Neuron (in vitro differentiated cells): ENCODE data around the gene SAMHD1.
"Not testable (repeated sequence)": the region's sequence is repeated elsewhere in the genome, so short reads cannot be mapped to it uniquely, and the experiment has no call there.

Experiments
- H2AFZ ChIP-seq: one replicate; pipeline ENCODE4 v1.6.1; 2013; ENCODE audit warnings: low read depth, mild to moderate bottlenecking, inconsistent platforms, low read length, moderate library complexity
- H3K27me3 ChIP-seq: one replicate; pipeline ENCODE4 v1.6.1; 2013; ENCODE audit warnings: low read length; ENCODE audit not compliant: insufficient read depth
- H3K36me3 ChIP-seq: one replicate; pipeline ENCODE4 v1.6.1; 2013; ENCODE audit warnings: low read length; ENCODE audit not compliant: insufficient read depth
- H3K4me1 ChIP-seq: one replicate; pipeline ENCODE4 v1.6.1; 2013; ENCODE audit warnings: low read length; ENCODE audit not compliant: insufficient read depth
- H3K4me3 ChIP-seq: 2 replicates; pipeline ENCODE4 v1.5.1; 2013; ENCODE audit warnings: mild to moderate bottlenecking, low read length, moderate library complexity
- H3K9me3 ChIP-seq: one replicate; pipeline ENCODE4 v1.6.1; 2013; ENCODE audit warnings: low read length

Gene SAMHD1

DNA sequence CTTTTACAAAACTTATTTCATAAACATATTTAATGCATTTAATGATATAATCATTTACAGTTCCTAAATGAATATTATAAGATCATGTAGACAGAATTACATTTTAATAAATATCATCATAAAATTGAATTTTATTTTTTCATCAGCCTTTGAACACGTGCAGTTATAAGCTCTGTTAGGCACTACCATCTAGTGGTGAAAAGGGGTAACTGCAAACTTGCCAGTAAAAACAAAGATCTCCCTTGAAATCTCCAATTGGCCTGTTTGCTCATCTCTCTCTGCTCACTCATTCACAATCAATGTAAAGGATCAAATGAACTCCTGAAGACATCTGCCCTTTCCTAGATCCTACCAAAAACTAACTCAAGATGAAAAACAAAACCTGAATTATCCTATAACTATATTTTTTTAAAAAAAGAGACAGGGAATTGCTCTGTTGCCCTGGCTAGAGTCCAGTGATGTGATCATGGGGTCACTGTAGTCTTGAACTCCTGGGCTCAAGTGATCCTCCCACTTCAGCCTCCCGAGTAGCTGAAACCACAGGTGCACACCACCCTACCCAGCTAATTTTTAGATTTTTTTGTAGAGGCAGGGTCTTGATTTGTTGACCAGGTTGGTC is 31.7 kb downstream of the SAMHD1 start:
- Histone ChIP-seq H3K27me3 (no peaks in the 10 kb centered on the region), H3K4me3 (no peak overlapping the region), H3K36me3 (no peaks in the 10 kb centered on the region), H3K4me1 (no peaks in the 10 kb centered on the region), H2AFZ (no peak overlapping the region), H3K9me3 (no peaks in the 10 kb centered on the region)

DNA sequence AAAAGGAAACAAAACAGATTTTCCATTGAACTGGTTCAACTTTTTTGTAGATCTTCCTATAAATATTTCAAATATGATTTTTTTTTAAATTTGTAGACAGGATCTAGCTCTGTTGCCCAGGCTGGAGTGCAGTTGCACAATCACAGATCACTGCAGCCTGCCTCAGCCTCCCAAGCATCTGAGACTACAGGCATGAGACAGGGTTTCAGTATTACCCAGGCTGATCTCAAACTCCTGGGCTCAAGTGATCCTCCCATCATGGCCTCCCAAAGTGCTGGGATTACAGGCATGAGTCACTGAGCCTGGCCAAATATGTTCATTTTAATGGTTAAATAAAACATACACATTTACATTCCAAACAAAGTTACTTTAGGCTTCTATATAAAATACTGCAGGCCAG is 33.6 kb downstream of the SAMHD1 start:
- H3K4me1 ChIP-seq = no peaks in the 10 kb centered on the region
- H3K36me3 ChIP-seq = no peaks in the 10 kb centered on the region
- H3K4me3 ChIP-seq = no peak overlapping the region
- H2AFZ ChIP-seq = no peak overlapping the region
- no peaks in the 10 kb centered on the region for H3K27me3 ChIP-seq
- H3K9me3 ChIP-seq = no peaks in the 10 kb centered on the region

- H3K4me3 ChIP-seq = no peak overlapping the region
- H3K9me3 ChIP-seq = no peaks in the 10 kb centered on the region
- H3K36me3 ChIP-seq = no peaks in the 10 kb centered on the region
- H2AFZ ChIP-seq = no peak overlapping the region
- no peaks in the 10 kb centered on the region for H3K4me1 ChIP-seq
- H3K27me3 ChIP-seq = no peaks in the 10 kb centered on the region
Measured at GRCh38 chr20:36917240-36917639, 34.3 kb downstream of the SAMHD1 start.

GRCh38 chr20:36916199-36916598 is 35.3 kb downstream of the SAMHD1 start:
- Histone ChIP-seq H3K27me3 (no peaks in the 10 kb centered on the region), H3K4me3 (no peak overlapping the region), H3K36me3 (no peaks in the 10 kb centered on the region), H3K4me1 (no peaks in the 10 kb centered on the region), H3K9me3 (no peaks in the 10 kb centered on the region), H2AFZ (no peak overlapping the region)

DNA sequence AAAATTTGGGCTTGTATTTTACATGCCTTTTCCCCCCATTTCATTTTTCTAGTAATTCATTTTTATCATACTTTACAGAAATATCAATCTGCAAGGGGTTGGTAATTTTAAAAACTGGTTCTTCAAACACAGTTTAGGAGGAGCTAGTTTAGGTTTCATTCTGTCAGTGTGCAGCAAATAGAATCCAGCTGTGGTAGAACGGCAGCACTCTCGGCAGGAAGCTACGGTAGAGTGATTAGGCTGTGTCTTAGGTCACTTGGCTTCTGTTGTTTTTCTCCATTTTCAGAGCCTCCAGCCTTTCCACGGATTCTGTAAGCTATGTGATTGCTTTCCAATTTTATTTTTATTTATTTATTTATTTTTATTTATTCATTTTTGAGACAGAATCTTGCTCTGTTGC is 42.9 kb downstream of the SAMHD1 start:
- H3K4me1 ChIP-seq = no peaks in the 10 kb centered on the region
- H2AFZ ChIP-seq = no peak overlapping the region
- no peaks in the 10 kb centered on the region for H3K9me3 ChIP-seq
- no peaks in the 10 kb centered on the region for H3K27me3 ChIP-seq
- no peak overlapping the region for H3K4me3 ChIP-seq
- no peaks in the 10 kb centered on the region for H3K36me3 ChIP-seq

- not testable (repeated sequence) for H3K9me3 ChIP-seq, H3K27me3 ChIP-seq, H2AFZ ChIP-seq, H3K4me1 ChIP-seq, H3K36me3 ChIP-seq, H3K4me3 ChIP-seq
Measured at GRCh38 chr20:36906086-36906485, 45.4 kb downstream of the SAMHD1 start.

- not testable (repeated sequence) for H3K4me3 ChIP-seq, H3K27me3 ChIP-seq, H3K36me3 ChIP-seq, H3K9me3 ChIP-seq, H2AFZ ChIP-seq, H3K4me1 ChIP-seq
Measured at GRCh38 chr20:36905566-36905965, 45.9 kb downstream of the SAMHD1 start.

GRCh38 chr20:36904690-36905089 is 46.8 kb downstream of the SAMHD1 start:
- Histone ChIP-seq H3K9me3 (no peaks in the 10 kb centered on the region), H3K27me3 (no peaks in the 10 kb centered on the region), H2AFZ (no peak overlapping the region), H3K4me3 (no peak overlapping the region), H3K4me1 (no peaks in the 10 kb centered on the region), H3K36me3 (no peaks in the 10 kb centered on the region)

GRCh38 chr20:36895036-36895435 is 56.5 kb downstream of the SAMHD1 start:
- Histone ChIP-seq H3K9me3 (no peaks in the 10 kb centered on the region), H2AFZ (no peak overlapping the region), H3K4me1 (no peaks in the 10 kb centered on the region), H3K4me3 (no peak overlapping the region), H3K36me3 (no peaks in the 10 kb centered on the region), H3K27me3 (no peaks in the 10 kb centered on the region)

- Histone ChIP-seq H3K4me3 (no peak overlapping the region), H3K27me3 (no peaks in the 10 kb centered on the region), H2AFZ (no peak overlapping the region), H3K4me1 (no peaks in the 10 kb centered on the region), H3K36me3 (no peaks in the 10 kb centered on the region), H3K9me3 (no peaks in the 10 kb centered on the region)
Measured at GRCh38 chr20:36893801-36894200, 57.7 kb downstream of the SAMHD1 start.

DNA sequence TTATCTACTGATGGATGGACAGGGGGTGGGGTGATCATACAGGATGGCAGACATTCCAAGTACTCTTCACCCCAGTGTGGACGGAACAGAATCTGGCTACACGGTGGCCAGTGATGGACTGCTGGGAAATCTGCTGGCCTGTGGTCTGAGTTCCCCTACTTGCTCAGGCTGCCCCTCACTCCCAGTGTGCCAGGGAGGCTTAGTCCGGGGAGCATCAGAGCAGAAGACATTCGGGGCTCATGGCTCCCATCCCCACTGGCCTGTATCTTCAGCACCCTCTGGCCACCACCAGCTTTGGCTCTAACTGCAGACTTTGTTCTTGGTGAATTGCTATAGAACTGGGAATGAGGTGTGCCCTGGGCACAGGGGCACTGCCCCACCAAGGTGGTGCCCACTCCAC is 60.3 kb downstream of the SAMHD1 start:
- H3K27me3 ChIP-seq = no peaks in the 10 kb centered on the region
- no peaks in the 10 kb centered on the region for H3K36me3 ChIP-seq
- no peaks in the 10 kb centered on the region for H3K9me3 ChIP-seq
- no peak overlapping the region for H3K4me3 ChIP-seq
- no peak overlapping the region for H2AFZ ChIP-seq
- no peaks in the 10 kb centered on the region for H3K4me1 ChIP-seq

GRCh38 chr20:36890586-36890985 is 60.9 kb downstream of the SAMHD1 start:
- Histone ChIP-seq H3K36me3 (no peaks in the 10 kb centered on the region), H2AFZ (no peak overlapping the region), H3K4me3 (no peak overlapping the region), H3K4me1 (no peaks in the 10 kb centered on the region), H3K27me3 (no peaks in the 10 kb centered on the region), H3K9me3 (no peaks in the 10 kb centered on the region)

DNA sequence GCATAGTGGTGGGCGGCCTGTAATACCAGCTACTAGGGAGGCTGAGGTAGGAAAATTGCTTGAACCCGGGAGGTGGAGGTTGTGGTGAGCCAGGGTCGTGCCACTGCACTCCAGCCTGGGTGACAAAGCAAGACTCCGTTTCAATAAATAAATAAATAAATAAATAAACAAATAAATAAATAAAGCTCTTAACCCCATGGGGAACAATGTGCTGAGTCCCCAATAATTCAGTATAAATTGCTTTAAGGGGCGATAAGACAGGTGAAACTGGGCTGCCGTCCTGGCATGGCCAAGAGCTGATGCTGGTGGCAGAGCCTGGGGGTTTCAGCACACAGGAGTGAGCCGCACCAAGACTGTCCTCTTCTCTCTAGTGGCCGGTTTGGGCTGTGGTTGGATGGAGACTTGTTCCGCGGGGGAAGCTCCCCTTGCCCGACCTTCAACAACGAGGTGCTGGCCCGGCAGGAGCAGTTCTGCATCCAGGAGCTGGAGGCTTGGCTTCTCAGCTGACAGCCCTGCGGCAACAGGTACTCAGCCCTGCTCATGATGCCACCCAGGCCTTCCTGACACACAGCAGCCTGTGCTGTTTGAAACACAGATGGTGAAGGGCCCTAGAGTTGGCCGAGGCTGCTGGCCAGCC is 62.5 kb downstream of the SAMHD1 start:
- H3K27me3 ChIP-seq = no peaks in the 10 kb centered on the region
- H3K4me1 ChIP-seq = no peaks in the 10 kb centered on the region
- no peak overlapping the region for H2AFZ ChIP-seq
- no peaks in the 10 kb centered on the region for H3K36me3 ChIP-seq
- H3K9me3 ChIP-seq = no peaks in the 10 kb centered on the region
- no peak overlapping the region for H3K4me3 ChIP-seq

GRCh38 chr20:36887752-36888090 is 63.8 kb downstream of the SAMHD1 start:
- no peaks in the 10 kb centered on the region for H3K27me3 ChIP-seq

More at GRCh38 chr20:36887752-36888090, 63.8 kb downstream of the SAMHD1 start:
- H3K9me3 ChIP-seq = no peaks in the 10 kb centered on the region
- H2AFZ ChIP-seq = peak overlapping the region; percentile 18
- H3K4me3 ChIP-seq = no peak overlapping the region
- H3K36me3 ChIP-seq = no peaks in the 10 kb centered on the region
- no peaks in the 10 kb centered on the region for H3K4me1 ChIP-seq
